Peyer's patch (tissue), 4 donors: ENCODE results near the gene EFNB2.

Experiments
- CTCF ChIP-seq, 6 experiments: fragments of 450-650 bp in 4 of 6; fragments of 200-600 bp in 2 of 6; sonication (generic) in 1 of 6; IDR thresholded peaks; one replicate each; pipeline ENCODE4 v1.5.1; 2017 to 2019; ENCODE audit warnings: antibody characterized with exemption in 6 of 6, mild to moderate bottlenecking in 3 of 6, moderate library complexity in 1 of 6
- POLR2A ChIP-seq, 2 donors: fragments of 450-650 bp; IDR thresholded peaks; one replicate each; pipeline ENCODE4 v1.5.1; 2017; ENCODE audit warnings: antibody characterized with exemption in 2 of 2, mild to moderate bottlenecking in 2 of 2, moderate library complexity in 2 of 2

GRCh38 chr13:106473154-106473553 lies 62.3 kb downstream of the EFNB2 start:
- TF ChIP-seq CTCF (IDR thresholded peaks at IDR 0.05) = no peak
- TF ChIP-seq POLR2A (IDR thresholded peaks at IDR 0.05) = no peak
